A673 (cell line): ENCODE results near the gene CSNK2A1. TPM values are rescaled to one million over a fixed set of nuclear protein-coding genes. Genes with fewer than 3 reads are reported as not detected.
"Not testable (repeated sequence)": the region's sequence is repeated elsewhere in the genome, so short reads cannot be mapped to it uniquely, and the experiment has no call there.

ENCODE experiments used
- BruUV-seq: library from RNA; stranded (reverse); fragments of 400-500 nt; replicated peaks from 2 replicates; lab custom pipeline; 2021; lab: Mats Ljungman, UMichigan
- CTCF ChIA-PET: fragments of 300-600 bp; sonication (Branson Sonifier 250); formaldehyde crosslinking; loops from one replicate; lab custom pipeline; 2022; ENCODE audit warnings: antibody characterized with exemption; lab: Charles Lee
- POLR2A ChIA-PET: fragments of 300-600 bp; sonication (Branson Sonifier 250); formaldehyde crosslinking; loops from one replicate; lab custom pipeline; 2022; ENCODE audit warnings: antibody characterized with exemption; ENCODE audit not compliant: low non-redundant PET; lab: Charles Lee
- DNase-seq: peaks from one replicate; pipeline ENCODE4 v3.0.0-alpha.2; 2015; ENCODE audit warnings: low spot score
- H3K27ac ChIP-seq: fragments of 200-600 bp; sonication (generic); 2 replicates; pipeline ENCODE4 v1.5.1; 2016; ENCODE audit warnings: mixed run types, low read depth, mild to moderate bottlenecking, mixed read lengths, antibody characterized with exemption, low read length; ENCODE audit not compliant: poor library complexity, severe bottlenecking
- H3K27me3 ChIP-seq: fragments of 200-600 bp; sonication (generic); replicated peaks from 2 replicates; pipeline ENCODE4 v1.6.1; 2017; ENCODE audit warnings: mixed run types, low read depth, mild to moderate bottlenecking, mixed read lengths, antibody characterized with exemption, low read length; ENCODE audit not compliant: insufficient read depth, poor library complexity
- H3K36me3 ChIP-seq: fragments of 200-600 bp; sonication (generic); 2 replicates; pipeline ENCODE4 v1.6.1; 2016; ENCODE audit warnings: mixed run types, mild to moderate bottlenecking, mixed read lengths, antibody characterized with exemption, low read length; ENCODE audit not compliant: insufficient read depth, poor library complexity, severe bottlenecking
- H3K4me1 ChIP-seq: fragments of 200-600 bp; sonication (generic); 2 replicates; pipeline ENCODE4 v1.6.1; 2017; ENCODE audit warnings: mixed run types, mild to moderate bottlenecking, mixed read lengths, antibody characterized with exemption, low read length; ENCODE audit not compliant: insufficient read depth, poor library complexity, severe bottlenecking
- H3K4me3 ChIP-seq: fragments of 200-600 bp; sonication (generic); 2 replicates; pipeline ENCODE4 v1.5.1; 2016; ENCODE audit warnings: low read depth, mixed run types, mild to moderate bottlenecking, mixed read lengths, low read length; ENCODE audit not compliant: poor library complexity, severe bottlenecking
- H3K9me3 ChIP-seq: fragments of 200-600 bp; sonication (generic); 2 replicates; pipeline ENCODE4 v1.6.1; 2016; ENCODE audit warnings: mixed run types, low read depth, mild to moderate bottlenecking, mixed read lengths, antibody characterized with exemption, low read length; ENCODE audit not compliant: poor library complexity, severe bottlenecking
- EZH2 ChIP-seq: fragments of 200-600 bp; sonication (generic); IDR thresholded peaks from 2 replicates; pipeline ENCODE4 v1.6.1; 2017; ENCODE audit warnings: borderline replicate concordance, low read depth, mild to moderate bottlenecking, mixed read lengths, antibody characterized with exemption, low read length; ENCODE audit not compliant: poor library complexity, severe bottlenecking
- intact Hi-C: fragments of 100-400 bp; cut with micrococcal nuclease; formaldehyde crosslinking; loops from one replicate; pipeline ENCODE4 v1.10.0; 2022; ENCODE audit not compliant: unreplicated experiment
- total RNA-seq: library from RNA; stranded (reverse); gene quantifications from 2 replicates; pipeline ENCODE4 v1.2.3, GENCODE V29; 2021
- TF ChIP-seq, protein P1 (sequence below): fragments of 300-800, 200-600 bp; sonication (generic); conservative IDR thresholded peaks from 2 replicates; pipeline ENCODE4 v1.5.1; 2017; ENCODE audit warnings: low read depth, mild to moderate bottlenecking, antibody characterized with exemption, low read length, moderate library complexity, mixed read lengths

The CSNK2A1 gene
- total RNA-seq, 1 experiment from 2014 or later = 233 TPM

- no TSS peak for BruUV-seq
- H3K27me3 ChIP-seq = no peaks in the 10 kb centered on the region
- H3K4me3 ChIP-seq = no peak overlapping the region
- POLR2A ChIA-PET = no interaction called here
- no peaks in the 10 kb centered on the region for H3K4me1 ChIP-seq
- H3K36me3 ChIP-seq = no peaks in the 10 kb centered on the region
- intact Hi-C loops = no loop called here
- TF ChIP-seq, protein P1, sequence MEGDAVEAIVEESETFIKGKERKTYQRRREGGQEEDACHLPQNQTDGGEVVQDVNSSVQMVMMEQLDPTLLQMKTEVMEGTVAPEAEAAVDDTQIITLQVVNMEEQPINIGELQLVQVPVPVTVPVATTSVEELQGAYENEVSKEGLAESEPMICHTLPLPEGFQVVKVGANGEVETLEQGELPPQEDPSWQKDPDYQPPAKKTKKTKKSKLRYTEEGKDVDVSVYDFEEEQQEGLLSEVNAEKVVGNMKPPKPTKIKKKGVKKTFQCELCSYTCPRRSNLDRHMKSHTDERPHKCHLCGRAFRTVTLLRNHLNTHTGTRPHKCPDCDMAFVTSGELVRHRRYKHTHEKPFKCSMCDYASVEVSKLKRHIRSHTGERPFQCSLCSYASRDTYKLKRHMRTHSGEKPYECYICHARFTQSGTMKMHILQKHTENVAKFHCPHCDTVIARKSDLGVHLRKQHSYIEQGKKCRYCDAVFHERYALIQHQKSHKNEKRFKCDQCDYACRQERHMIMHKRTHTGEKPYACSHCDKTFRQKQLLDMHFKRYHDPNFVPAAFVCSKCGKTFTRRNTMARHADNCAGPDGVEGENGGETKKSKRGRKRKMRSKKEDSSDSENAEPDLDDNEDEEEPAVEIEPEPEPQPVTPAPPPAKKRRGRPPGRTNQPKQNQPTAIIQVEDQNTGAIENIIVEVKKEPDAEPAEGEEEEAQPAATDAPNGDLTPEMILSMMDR = no peak
- TF ChIP-seq EZH2 = no peak
- DNase-seq = no peak
- no peak overlapping the region for H3K27ac ChIP-seq
- CTCF ChIA-PET = no interaction called here
- H3K9me3 ChIP-seq = no peaks in the 10 kb centered on the region
Measured at GRCh38 chr20:584161-584970, 40.8 kb upstream of the CSNK2A1 start.

DNA sequence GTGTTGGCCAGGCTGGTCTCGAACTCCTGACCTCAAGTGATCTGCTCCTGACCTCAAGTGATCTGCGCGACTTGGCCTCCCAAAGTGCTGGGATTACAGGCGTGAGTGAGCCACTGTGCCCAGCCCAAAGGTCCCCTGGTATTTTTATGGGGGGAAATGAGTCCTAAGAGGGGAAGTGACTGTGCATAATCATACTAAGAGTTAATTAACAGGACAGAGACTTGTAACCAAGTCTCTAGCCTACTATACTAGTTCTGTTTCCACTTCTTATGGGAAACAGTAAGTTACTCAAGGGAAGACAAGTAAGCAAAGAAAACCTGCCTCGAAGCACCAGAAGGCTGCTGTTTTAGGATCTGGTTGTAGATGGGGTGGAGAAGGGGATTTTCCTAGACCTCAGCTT lies 38.6 kb upstream of the CSNK2A1 start:
- Histone ChIP-seq H3K9me3 (no peaks in the 10 kb centered on the region), H3K4me3 (no peak overlapping the region), H3K4me1 (no peaks in the 10 kb centered on the region), H3K27ac (no peak overlapping the region), H3K36me3 (no peaks in the 10 kb centered on the region), H3K27me3 (no peaks in the 10 kb centered on the region)
- ChIA-PET POLR2A (no interaction called here), CTCF (no interaction called here)
- no peak for DNase-seq
- TF ChIP-seq EZH2 = no peak
- TF ChIP-seq, protein P1 = no peak
- intact Hi-C loops = no loop called here
- no TSS peak for BruUV-seq

DNA sequence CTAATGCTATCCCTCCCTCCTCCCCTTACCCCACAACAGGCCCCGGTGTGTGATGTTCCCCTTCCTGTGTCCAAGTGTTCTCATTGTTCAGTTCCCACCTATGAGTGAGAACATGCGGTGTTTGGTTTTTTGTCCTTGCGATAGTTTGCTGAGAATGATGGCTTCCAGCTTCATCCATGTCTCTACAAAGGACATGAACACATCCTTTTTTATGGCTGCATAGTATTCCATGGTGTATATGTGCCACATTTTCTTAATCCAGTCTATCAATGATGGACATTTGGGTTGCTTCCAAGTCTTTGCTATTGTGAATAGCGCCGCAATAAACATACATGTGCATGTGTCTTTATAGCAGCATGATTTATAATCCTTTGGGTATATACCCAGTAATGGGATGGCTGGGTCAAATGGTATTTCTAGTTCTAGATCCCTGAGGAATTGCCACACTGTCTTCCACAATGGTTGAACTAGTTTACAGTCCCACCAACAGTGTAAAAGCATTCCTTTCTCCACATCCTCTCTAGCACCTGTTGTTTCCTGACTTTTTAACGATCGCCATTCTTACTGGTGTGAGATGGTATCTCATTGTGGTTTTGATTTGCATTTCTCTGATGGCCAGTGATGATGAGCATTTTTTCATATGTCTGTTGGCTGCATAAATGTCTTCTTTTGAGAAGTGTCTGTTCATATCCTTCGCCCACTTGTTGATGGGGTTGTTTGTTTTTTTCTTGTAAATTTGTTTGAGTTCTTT lies 35.5 kb upstream of the CSNK2A1 start:
- DNase-seq, H3K27ac ChIP-seq, intact Hi-C loops, H3K27me3 ChIP-seq, POLR2A ChIA-PET, H3K4me1 ChIP-seq, BruUV-seq, H3K36me3 ChIP-seq, H3K4me3 ChIP-seq, H3K9me3 ChIP-seq: not testable (repeated sequence)
- CTCF ChIA-PET = interaction anchor here (0.6 kb wide), 1 partner anchor 19 kb away, joined by 7 read pairs; no protein-coding TSS in a partner anchor
